ENCODE results near the gene CALM3.

GRCh38 chr19:46608178-46608577, 7.0 kb downstream of the CALM3 start:
- no peak for TF ChIP-seq CTCF (optimal IDR thresholded peaks at IDR 0.05 in 1 of 3, IDR thresholded peaks at IDR 0.05 in 1 of 3, conservative IDR thresholded peaks at IDR 0.05 in 1 of 3; ENCODE audit: extremely low read depth in 1 of 3, insufficient read depth in 2 of 3, low read length in 3 of 3)
- TF ChIP-seq EZH2 (IDR thresholded peaks at IDR 0.05; ENCODE audit: low read length): no peak
